ENCODE data around the gene ICAM2. TPM values are rescaled to one million over a fixed set of nuclear protein-coding genes. Genes with fewer than 3 reads are reported as not detected.
"Not testable (repeated sequence)": the region's sequence is repeated elsewhere in the genome, so short reads cannot be mapped to it uniquely, and the experiment has no call there.

Gene ICAM2
- total RNA-seq, 2 donors from 2014 or later, result 16.2 to 16.3 TPM

- ATAC-seq (peak; percentile 16), DNase-seq (no peak)
- no peaks in the 10 kb centered on the region for H3K36me3 ChIP-seq (replicated peaks in 1 of 2; ENCODE audit: insufficient read depth in 1 of 2, low read depth in 2 of 2)
- no peaks in the 10 kb centered on the region for H3K27me3 ChIP-seq
- 75 to 76% methylated on average over 4 to 7 of the region's 7 CpGs for WGBS, 2 donors
- intact Hi-C loops (cut with DNase I), result no loop called here
- no peaks in the 10 kb centered on the region for H3K9me3 ChIP-seq
- peaks cover 10% of the 10 kb centered on the region for H3K4me1 ChIP-seq
- TF ChIP-seq POLR2A (IDR thresholded peaks at IDR 0.05) (no peak), CTCF (IDR thresholded peaks at IDR 0.05) (no peak)
- H3K4me3 ChIP-seq, result no peak overlapping the region
- H3K27ac ChIP-seq, result no peak overlapping the region
Measured at GRCh38 chr17:63983320-63983719, 37.1 kb downstream of the ICAM2 start.

DNA sequence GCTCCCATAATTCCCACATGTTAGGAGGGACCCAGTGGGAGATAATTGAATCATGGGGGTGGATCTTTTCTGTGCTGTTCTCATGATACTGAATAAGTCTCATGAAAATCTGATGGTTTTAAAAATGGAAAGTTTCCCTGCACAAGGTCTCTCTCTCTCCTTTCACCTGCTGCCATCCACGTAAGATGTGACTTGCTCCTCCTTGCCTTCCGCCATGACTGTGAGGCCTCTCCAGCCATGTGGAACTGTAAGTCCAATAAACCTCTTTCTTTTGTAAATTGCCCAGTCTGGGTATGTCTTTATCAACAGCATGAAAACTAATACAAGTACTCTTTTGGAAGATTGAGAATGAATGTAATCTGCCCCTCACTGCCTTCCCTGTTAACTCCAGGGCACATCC, 37.8 kb downstream of the ICAM2 start:
- H3K27me3 ChIP-seq; H3K9me3 ChIP-seq; DNase-seq; H3K4me3 ChIP-seq; H3K36me3 ChIP-seq (replicated peaks in 1 of 2; ENCODE audit: insufficient read depth in 1 of 2, low read depth in 2 of 2); H3K27ac ChIP-seq; ATAC-seq; intact Hi-C loops (cut with DNase I): not testable (repeated sequence)
- peaks cover 10% of the 10 kb centered on the region for H3K4me1 ChIP-seq
- 88 to 91% methylated on average over 2 of the region's 2 CpGs for WGBS, 2 donors

DNA sequence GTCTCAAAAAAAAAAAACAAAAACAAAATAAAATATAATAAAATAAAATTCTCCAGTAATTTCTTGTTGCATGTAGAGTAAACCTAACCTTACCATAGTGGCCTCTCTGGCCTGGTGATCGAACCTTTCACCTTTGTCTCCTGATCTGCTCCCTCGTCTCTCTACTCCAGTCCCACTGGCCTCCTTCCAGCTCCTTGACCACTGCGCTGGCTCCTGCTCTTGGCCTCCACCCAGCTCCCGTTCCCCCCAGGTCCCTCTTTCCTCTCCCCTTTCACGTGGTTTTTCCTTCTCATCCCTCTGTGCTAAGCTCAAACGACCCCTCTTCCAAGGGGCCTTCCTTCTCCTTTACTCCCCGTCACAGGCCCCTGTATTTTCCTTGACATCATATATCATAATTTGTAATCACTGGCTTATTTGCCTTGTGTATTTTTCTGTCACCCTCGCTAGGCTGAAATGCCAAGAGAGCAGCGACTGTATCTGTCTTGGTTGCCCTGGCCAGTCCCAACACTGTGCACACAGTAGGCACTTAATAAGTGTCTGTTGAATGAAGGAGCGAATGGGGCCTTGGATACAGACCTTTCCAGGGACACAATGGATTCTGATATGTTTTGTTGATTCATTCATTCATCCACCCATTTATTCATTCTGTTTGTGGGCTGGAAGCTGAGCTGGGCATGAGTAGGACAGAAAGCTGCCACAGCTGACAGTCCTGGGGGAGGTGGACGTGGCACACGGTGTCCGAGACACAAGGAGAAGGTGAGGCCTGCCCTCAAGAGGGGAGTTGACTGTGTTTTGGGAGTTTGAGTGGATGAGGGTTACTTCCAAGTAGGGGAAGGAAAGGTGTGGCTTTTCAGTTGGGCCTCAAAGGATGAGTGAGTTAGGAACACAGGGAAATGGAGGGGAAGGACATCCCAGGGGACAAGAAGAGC, 41.9 kb downstream of the ICAM2 start:
- no peaks in the 10 kb centered on the region for H3K36me3 ChIP-seq (replicated peaks in 1 of 2; ENCODE audit: insufficient read depth in 1 of 2, low read depth in 2 of 2)
- intact Hi-C loops (cut with DNase I), result no loop called here
- H3K4me1 ChIP-seq, result no peaks in the 10 kb centered on the region
- DNase-seq, result no peak
- WGBS, 2 donors, result 72 to 74% methylated on average over 13 of the region's 13 CpGs
- H3K27ac ChIP-seq, result no peak overlapping the region
- no peak overlapping the region for H3K4me3 ChIP-seq
- TF ChIP-seq CTCF (IDR thresholded peaks at IDR 0.05), result no peak
- no peak for TF ChIP-seq POLR2A (IDR thresholded peaks at IDR 0.05)
- no peak for ATAC-seq
- no peaks in the 10 kb centered on the region for H3K9me3 ChIP-seq
- no peaks in the 10 kb centered on the region for H3K27me3 ChIP-seq

DNA sequence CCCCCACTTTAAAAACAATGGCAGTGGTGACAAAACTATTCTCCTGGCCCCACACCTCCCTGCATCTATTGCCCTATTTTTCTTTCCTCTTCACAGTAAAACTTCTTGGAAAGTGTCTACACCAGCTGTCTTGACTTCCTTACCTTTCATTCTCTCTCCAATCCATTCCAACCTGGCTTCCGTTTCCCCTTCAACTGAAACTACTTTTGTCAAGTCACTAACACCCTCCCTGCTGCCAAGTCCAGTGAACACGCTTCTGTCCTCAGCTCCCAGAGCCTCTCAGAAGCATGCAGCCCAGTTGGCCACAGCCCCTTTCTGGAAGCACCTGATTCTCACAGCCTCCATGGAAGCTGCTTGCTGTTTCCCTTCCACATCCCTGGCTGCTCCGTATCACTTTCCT, 43.7 kb downstream of the ICAM2 start:
- intact Hi-C loops (cut with DNase I), result no loop called here
- Histone ChIP-seq H3K4me3 (no peak overlapping the region), H3K27ac (no peak overlapping the region), H3K4me1 (no peaks in the 10 kb centered on the region), H3K9me3 (no peaks in the 10 kb centered on the region), H3K36me3 (replicated peaks in 1 of 2; ENCODE audit: insufficient read depth in 1 of 2, low read depth in 2 of 2) (no peaks in the 10 kb centered on the region), H3K27me3 (no peaks in the 10 kb centered on the region)
- TF ChIP-seq POLR2A (IDR thresholded peaks at IDR 0.05) (no peak), CTCF (IDR thresholded peaks at IDR 0.05) (no peak)
- WGBS, 2 donors, result 68 to 69% methylated on average over 3 of the region's 3 CpGs
- ATAC-seq, result no peak
- no peak for DNase-seq

- Histone ChIP-seq H3K9me3 (no peaks in the 10 kb centered on the region), H3K36me3 (replicated peaks in 1 of 2; ENCODE audit: insufficient read depth in 1 of 2, low read depth in 2 of 2) (no peaks in the 10 kb centered on the region), H3K4me1 (no peaks in the 10 kb centered on the region), H3K27ac (no peak overlapping the region), H3K27me3 (no peaks in the 10 kb centered on the region), H3K4me3 (no peak overlapping the region)
- WGBS, 2 donors, result 62 to 68% methylated on average over 2 of the region's 2 CpGs
- TF ChIP-seq POLR2A (IDR thresholded peaks at IDR 0.05), result no peak
- TF ChIP-seq CTCF (IDR thresholded peaks at IDR 0.05), result no peak
- ATAC-seq (no peak), DNase-seq (no peak)
- intact Hi-C loops (cut with DNase I), result no loop called here
Measured at GRCh38 chr17:63975541-63976092, 44.8 kb downstream of the ICAM2 start.
